NT2/D1 (cell line): ENCODE measurements around the gene P2RX2.

Experiments used
- SUZ12 ChIP-seq: IDR thresholded peaks from 2 replicates; pipeline ENCODE4 v1.6.1; 2011; ENCODE audit not compliant: insufficient read length, insufficient read depth; ENCODE audit errors: extremely low read depth
- YY1 ChIP-seq: IDR thresholded peaks from 2 replicates; pipeline ENCODE4 v1.6.1; 2011; ENCODE audit not compliant: insufficient read length, insufficient read depth

- TF ChIP-seq SUZ12 = no peak
- no peak for TF ChIP-seq YY1
Observed at GRCh38 chr12:132660052-132660451, 41.5 kb downstream of the P2RX2 start.
